HG03442 (cell line): Measurements from ENCODE around the gene FRY.

Source experiments
- ATAC-seq: cut with Tn5 transposase; IDR thresholded peaks from one replicate; pipeline ENCODE4 v1.9.1; 2021; ENCODE audit warnings: mild to moderate bottlenecking, moderate library complexity; ENCODE audit not compliant: unreplicated experiment

The FRY gene

DNA sequence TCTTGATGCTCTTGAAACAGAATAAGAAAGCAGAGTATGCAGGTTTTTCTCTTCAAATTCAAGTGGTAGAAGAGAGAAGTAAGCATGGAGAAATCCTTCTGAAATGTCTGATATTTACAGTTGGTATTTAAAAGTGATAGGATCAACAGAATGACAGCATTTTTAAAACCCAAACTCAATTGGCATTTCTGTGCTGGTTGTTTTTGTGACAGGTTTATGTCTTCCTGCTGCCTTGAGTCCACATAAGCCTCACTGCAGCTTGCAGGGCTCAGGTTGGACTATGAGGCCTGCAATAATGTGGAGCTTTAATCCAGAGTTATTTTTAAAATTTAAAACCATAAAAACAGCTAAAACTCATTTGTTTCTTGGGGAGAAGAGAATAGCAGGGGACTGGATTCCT lies 178.5 kb downstream of the FRY start:
- ATAC-seq, result no peak

DNA sequence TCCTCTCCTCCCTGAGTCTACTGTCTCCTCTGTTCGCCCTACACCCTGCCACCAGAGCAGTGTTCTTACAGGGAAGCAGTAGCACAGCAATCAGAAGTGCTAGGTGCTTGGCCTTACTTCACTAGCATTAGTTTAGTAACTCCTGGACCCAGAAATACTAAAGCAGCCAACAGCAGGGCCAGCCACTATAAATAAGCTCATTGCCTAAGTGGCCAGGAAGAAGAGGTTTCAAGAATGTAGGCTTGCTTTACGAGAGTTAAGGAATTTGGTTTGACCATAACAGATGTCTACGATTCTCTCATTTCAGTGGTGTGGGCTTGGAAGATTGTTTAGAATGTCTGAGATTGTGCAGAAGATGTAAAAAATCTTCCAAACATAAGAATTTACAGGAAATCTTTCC lies 180.2 kb downstream of the FRY start:
- no peak for ATAC-seq

DNA sequence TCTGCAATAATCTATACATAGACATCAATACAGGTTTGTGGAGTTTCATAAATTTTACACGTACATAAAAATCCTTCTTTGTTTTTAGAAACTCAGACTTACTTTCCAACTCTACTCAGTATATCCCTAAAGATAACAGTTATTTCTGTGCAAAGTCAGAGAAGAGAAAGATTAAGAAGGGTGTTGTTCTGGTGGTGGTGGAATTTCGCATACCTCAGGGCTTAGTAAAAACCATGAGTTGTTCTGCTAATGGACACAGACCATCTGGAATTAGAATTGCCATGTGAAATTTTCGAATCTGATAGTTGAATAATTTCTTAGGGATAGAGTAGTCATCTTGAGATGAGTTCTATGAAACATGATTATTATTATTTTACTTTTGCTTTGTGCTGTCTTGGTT lies 180.8 kb downstream of the FRY start:
- no peak for ATAC-seq

DNA sequence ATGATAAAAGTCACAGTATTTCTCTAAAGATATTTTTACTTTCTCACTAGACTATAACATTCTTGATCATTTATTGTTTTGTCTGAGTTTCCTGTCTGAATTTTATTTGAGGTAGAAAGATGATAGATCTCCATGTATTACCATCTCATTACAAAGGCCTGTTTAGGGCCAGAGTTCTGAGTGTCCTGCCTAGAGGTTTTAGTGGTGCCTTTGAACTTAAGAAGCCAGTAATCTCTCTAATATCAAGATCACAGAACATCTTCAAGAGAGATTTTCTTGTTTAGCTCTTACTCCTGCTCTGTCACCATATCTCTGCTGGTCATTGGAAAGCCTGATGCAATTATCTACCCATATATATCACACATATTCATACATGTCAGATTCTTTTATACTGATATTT lies 182.1 kb downstream of the FRY start:
- no peak for ATAC-seq

DNA sequence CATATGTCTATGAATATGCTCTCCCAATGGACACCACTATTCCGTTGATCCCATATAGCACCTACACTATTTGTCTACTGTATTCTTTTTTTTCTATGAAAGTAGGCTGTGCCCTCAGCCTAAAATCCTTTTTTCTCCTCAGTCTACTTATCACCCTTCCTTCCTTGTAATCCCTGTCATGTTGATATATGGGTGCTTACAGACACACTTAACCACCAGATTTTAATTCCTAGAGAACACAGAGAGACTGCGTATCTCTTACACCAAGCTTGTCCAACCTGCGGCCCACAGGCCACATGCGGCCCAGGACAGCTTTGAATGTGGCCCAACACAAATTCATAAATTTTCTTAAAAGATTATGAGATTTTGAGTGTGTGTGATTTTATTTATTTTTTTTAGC lies 182.5 kb downstream of the FRY start:
- no peak for ATAC-seq

DNA sequence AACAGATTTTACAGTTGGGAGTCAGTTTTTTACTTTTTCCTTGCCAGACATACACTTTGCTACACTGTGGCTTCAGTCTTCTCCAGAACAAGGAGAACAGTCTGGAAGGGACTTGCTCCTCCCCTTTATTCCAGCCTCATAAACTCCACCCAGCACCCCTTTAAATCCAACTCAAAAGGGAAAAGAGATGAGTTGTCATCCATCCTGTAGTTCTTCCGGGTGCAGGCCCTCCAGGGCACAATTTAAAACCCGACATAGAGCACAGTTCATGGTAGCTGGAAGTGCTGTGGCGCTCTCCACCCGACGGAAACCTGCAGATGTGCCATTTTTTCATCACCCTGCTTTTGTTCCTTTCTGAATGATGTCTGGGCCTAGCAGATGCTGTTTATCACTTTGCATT lies 184.7 kb downstream of the FRY start:
- ATAC-seq, result no peak

DNA sequence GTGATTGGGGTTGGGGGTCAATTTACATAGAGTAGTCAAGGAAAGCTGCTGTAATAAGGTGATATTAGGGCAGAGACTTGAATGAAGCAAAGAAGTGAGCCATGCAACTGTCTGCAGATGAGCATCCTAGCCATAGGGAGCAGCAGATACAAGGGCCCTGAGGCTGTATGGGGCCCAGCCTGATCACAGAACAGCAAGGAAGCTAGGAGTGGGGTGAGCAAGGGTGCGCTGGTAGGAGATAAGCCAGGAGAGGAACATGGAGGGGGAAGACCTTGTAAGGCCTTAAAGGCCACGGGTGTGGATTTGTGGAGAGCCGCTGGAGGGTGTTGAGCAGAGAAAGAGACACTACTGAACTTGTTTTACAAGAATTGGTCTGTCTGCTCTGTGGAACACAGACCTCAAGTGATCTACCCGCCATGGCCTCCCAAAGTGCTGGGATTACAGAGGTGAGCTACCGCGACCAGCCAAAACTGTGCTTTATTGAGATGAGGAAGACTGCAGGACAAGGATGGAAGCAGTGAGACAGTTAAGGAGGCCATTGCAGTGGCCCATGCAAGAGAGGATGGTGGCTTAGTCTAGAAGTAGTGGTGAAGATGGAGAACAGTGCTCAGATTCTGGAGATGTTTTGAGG lies 190.6 kb downstream of the FRY start:
- ATAC-seq, result no peak

DNA sequence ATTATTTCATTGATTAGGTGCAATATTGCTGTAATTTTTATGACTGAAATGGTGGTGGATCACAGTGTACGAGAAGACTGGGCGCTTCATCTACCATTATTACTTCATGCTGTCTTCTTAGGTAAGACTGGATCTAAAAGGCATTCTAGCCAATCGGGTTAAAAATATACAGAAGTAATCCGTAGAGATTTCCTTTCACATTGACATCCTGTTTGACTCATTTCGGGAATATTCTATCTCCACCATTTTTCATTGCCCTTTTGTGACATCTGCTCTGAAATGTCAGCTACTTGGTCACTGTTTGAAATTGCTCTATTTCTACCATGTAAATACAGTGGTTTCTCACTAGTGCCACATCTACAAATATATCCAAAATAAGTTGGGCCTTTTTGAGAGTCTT lies 193.3 kb downstream of the FRY start:
- ATAC-seq, result no peak

DNA sequence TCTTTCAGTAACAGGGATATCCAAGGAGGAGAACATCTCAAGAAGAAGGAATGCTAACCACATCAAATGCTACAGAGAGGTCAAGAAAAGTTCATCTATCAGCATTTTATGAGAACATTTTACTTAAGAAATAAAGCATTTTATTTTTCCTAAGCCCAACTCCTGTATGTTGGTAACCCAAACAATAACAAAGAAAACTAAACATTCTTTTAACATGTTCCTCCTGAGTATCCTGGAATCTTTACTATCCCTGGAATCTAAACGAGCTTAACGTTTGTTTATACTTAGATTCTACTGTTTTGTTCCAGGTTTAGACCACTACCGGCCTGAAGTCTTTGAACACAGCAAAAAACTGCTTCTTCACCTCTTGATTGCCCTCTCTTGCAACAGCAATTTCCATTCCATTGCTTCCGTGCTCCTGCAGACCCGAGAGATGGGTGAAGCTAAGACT lies 193.9 kb downstream of the FRY start:
- no peak for ATAC-seq

DNA sequence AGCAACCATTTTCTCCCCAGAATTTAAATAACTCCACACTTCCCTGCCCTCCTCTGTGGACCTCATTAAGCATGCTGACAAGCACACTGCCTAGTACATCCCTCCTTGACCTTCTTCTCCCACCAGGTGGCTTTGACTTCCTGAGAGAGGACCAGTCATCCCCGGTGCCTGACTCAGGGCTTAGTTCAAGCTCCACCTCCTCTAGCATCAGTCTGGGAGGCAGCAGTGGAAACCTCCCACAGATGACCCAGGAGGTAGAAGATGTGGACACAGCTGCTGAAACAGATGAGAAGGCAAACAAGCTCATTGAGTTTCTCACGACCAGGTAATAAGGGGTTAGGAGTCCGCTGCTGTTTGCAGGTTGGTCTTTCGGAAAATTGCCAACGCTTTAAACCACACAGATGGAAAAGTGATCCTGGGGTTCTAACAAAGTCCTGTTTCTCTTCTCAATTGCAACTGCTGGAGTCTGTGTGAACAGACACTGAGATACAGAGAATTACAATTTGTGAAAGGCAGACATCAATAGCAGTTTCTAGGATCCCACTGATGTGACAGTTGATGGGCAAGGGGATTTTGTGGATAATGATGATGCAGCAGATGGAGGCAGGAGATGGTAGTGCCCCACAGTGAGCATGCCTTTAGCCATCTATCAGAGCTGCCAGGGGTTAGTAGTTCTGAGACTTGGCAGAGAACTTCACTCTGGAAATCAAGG lies 196.9 kb downstream of the FRY start:
- no peak for ATAC-seq

DNA sequence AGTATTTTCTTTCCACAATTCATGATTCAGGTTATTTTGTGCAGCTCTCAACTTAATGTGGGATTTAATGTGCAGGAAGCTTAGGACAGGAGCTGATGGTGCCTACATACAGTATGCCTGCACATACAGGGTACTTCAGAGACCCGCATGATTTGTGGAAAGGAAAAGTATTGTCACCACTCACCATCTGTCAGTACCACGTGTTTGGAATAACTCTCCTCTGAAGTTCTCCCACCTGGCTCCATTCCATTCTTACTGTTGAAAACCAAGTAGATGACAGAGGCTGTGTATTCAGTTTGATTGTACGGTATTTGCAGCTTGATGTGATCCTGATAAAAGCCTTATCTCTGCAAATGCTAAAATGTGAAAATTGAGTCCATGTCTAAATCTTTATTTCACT lies 197.9 kb downstream of the FRY start:
- ATAC-seq, result no peak

DNA sequence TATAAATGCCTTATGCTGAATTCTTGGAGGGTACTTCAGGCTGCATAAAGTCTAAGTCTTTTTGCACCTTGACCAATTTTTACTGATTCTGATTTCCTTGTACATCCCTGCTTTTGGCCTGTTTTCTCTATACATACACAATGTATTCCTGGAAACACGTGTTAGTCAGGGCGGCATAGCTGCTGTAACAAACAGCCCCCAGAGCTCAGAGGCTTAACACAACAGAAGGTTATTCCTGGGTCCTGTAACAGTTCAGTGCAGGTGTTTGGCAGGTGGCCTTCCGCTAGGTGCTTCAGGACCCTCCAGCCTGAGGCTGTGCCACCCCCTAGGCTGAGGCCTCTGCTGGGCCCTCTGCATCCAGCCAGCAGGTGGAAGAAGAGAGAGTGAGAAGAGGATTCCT lies 200.7 kb downstream of the FRY start:
- ATAC-seq, result no peak

DNA sequence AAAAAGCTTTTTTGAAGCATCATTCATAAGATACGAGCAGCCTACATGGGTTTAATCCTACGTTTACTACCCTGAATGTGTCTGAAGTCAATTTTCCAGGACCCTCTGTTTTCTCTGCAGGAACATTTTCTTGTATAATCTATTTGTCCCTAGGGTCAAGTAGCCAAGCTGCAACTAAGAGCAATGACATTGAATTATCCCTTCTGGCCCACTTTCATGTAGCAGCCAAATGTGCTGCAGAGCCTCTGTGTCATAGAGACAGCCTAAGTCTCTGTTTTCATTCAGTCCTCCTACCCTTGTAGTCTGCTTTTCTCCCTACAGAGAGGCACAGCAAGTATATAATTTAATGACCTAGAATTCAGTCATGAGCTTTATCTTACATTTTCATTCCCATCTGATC lies 201.5 kb downstream of the FRY start:
- no peak for ATAC-seq

DNA sequence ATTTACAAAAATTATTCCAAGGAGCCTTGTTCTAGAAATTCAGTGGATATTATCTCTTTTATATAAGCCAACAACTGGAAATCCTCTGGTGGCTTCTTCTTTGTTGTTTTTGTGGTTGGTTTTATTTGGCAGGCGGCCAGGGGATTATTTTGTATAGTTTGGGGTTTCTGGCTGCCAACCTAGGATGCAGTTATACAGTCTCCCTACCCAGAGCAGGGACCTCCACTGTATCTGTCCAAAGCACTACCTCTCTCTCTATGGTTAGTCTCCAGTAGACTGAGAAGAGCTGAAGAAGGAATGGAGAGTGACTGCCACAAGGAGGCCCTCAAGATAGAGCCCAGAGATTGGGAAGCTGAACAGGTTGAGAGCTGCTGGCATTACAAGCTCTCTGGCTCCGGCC lies 203.3 kb downstream of the FRY start:
- ATAC-seq, result no peak

DNA sequence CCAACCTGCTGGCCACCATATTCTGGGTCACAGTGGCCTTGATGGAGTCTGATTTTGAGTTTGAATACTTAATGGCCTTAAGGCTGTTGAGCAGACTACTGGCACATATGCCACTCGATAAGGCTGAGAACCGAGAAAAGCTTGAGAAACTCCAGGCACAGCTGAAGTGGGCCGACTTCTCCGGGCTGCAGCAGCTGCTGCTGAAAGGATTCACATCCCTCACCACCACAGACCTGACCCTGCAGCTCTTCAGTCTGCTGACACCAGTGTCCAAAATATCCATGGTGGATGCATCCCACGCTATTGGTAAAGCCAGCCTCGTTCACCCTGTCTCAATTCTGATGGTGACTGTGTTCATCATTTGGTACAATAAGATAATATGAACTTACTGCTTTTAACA lies 206.1 kb downstream of the FRY start:
- ATAC-seq, result no peak

DNA sequence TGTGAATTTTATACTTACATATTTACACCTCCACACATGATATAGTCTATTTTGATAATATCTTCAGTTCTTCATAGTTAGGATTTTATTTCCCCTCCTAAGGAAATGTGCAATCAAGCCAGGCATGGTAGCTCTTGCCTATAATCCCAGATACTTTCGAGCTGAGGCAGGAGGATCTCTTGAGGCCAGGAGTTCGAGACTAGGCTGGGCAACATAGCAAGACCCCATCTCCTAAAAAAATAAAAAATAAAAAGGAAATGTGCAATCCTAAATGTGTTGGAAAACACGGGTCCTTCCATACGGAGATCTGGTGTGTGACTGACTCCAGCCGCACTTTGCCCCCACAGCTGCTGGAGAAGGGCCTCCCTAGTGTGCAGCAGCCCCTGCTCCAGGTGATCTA lies 212.1 kb downstream of the FRY start:
- ATAC-seq, result no peak

DNA sequence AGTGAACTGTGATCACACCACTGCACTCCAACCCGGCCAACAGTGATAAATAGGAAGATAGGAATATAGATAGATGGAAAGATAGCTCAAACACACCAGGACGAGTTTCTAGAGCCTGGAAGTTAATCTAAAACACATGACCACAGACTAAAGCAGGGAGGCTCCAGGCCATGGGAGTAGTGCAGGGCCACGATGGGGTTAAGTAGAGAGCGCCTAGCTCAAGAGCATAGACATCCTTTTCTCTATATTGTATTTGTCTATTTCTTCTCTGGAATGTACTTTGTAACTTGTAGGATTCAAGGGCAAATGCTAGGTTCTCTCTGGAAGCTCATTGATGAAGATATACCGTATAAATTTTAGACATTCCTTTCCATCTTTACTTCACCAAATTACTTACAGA lies 214.0 kb downstream of the FRY start:
- ATAC-seq, result no peak

DNA sequence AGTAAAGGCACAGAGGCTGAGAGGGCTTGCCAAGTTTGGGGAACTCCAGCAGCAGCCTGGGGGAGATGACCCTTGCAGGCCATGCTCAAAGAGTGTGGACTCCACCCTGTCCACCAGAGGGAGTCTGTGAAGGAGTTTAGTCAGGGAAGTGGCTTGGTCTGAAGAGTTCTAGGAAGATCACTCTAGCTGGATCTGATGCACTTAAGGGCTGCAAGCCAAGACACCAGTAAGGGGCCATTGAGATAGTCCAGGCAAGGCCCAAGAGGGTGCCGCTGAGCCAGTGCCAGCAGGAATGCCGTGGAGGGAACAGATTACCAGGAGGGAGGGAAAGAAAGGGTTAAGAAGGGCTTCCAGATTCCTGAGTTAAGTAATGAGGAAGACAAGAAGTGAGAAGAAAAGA lies 214.9 kb downstream of the FRY start:
- ATAC-seq, result peak; percentile 82

DNA sequence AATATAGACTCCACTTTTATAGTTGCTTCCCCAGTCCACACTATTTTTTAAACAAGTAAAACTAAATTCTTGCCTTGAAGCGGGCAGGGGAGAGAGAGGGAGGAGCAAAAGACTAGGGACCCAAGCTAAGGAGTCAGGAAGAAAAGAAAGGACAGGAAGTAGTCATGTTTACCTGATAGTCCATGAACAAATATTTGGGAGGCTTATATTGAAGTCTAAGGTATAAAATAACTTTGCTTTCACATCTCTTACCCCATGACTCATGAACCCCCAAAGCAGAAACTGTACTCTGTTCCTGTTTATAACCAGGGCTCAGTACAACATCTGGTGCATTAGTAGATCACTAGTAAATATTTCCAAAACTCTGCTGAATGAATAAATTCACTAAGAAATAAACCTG lies 216.3 kb downstream of the FRY start:
- peak; percentile 38 for ATAC-seq

DNA sequence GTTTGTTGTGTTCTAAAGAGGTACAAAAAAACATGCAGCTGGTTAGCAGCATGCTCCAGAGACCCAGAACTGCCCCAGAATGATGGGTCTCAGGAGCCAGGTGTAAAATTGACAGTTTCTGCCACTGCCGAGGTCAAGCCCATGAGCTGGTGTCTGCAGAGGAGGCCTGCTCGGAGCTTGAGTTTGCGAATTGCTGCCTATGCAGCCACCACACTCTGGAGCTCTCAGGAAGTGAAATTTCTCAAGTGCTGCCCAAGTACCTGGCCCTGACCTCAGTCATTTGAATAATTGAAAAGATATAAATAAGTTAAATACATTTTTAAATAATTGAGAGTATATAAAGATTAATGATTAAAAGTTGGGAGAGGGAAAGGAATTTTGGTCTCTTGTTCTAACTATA lies 217.2 kb downstream of the FRY start:
- no peak for ATAC-seq

DNA sequence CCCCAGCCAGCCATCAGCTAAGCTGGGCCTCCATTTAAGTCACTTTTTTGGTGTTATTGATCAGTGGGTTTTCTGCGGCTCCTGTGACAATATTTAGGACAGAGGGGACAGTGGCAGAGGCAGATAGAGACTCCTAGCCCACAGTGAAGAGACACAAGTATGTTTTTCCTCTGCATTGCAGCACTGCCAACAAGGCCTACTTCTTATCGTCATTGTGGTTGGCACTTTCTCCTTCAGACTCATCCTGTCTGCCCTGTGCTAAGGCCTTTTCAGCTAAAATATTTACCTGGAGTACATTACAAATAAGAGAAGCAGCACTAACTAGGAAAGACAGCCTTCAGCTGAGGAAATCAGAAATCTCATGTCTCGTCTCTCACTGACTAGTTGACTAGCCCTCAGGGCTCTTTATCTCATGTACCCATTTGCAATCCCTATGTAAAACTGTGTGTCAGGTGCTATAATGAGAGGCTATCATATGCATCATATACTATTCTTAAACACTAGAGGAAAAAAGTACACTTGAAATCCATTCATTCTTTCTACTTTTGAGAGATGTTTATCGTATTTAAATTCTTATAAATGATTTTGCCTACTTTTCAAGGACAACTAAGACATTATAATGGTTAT lies 221.4 kb downstream of the FRY start:
- ATAC-seq, result no peak

DNA sequence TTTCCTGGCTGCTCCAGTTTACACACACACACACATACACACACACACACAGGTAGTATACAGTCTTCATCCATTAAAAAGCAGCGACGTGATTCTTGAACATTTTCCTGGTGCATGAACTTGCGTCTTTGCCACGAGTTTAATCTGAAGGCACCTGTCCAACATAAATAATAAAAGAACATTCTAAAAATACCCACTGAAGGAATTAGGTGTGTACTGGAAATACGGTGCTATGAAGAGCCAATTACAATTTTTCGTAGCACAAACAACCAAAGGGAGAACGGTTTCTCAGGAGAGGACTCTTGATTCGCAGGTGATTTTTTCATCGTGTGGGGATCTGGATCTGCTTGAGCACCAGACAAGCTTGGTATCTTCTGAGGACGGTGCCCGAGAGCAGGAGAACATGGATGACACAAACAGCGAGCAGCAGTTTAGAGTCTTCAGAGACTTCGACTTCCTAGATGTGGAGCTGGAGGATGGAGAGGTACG lies 222.4 kb downstream of the FRY start:
- no peak for ATAC-seq
